WERI-Rb-1 (cell line): ENCODE data around the gene IRF2.

Source experiments
- DNase-seq: peaks from one replicate; pipeline ENCODE4 v3.0.0-alpha.2; 2020
- H3K27ac ChIP-seq: fragments of 250-450 bp; sonication (Bioruptor Pico); 2 replicates; pipeline ENCODE4 v1.5.1; 2020; ENCODE audit warnings: mild to moderate bottlenecking, moderate library complexity
- H3K27me3 ChIP-seq: fragments of 250-450 bp; sonication (Bioruptor Pico); 2 replicates; pipeline ENCODE4 v1.5.1; 2021; ENCODE audit warnings: mild to moderate bottlenecking, low read depth, moderate library complexity; ENCODE audit not compliant: insufficient read depth, severe bottlenecking
- H3K36me3 ChIP-seq: fragments of 250-450 bp; sonication (Bioruptor Pico); 2 replicates; pipeline ENCODE4 v1.5.1; 2020; ENCODE audit warnings: mild to moderate bottlenecking, moderate library complexity
- H3K4me3 ChIP-seq: 2 replicates; pipeline ENCODE4 v1.5.1; 2011; ENCODE audit warnings: low read depth, mild to moderate bottlenecking, control low read depth, low read length
- H3K9me3 ChIP-seq: fragments of 250-450 bp; sonication (Bioruptor Pico); 2 replicates; pipeline ENCODE4 v1.5.1; 2021; ENCODE audit warnings: mild to moderate bottlenecking, moderate library complexity; ENCODE audit not compliant: severe bottlenecking
- CTCF ChIP-seq: IDR thresholded peaks from 2 replicates; pipeline ENCODE4 v1.5.1; 2011; ENCODE audit warnings: low read depth, mild to moderate bottlenecking, control low read depth, inconsistent platforms, low read length

The IRF2 gene

GRCh38 chr4:184443318-184443717 lies 31.0 kb downstream of the IRF2 start:
- no peaks in the 10 kb centered on the region for H3K9me3 ChIP-seq
- H3K27ac ChIP-seq, result no peak overlapping the region
- no peak overlapping the region for H3K4me3 ChIP-seq
- DNase-seq, result no peak
- TF ChIP-seq CTCF, result no peak
- H3K27me3 ChIP-seq, result no peaks in the 10 kb centered on the region
- H3K36me3 ChIP-seq, result no peaks in the 10 kb centered on the region

- TF ChIP-seq CTCF, result no peak
- H3K27me3 ChIP-seq, result no peaks in the 10 kb centered on the region
- DNase-seq, result no peak
- no peaks in the 10 kb centered on the region for H3K9me3 ChIP-seq
- no peaks in the 10 kb centered on the region for H3K36me3 ChIP-seq
- H3K27ac ChIP-seq, result no peak overlapping the region
- H3K4me3 ChIP-seq, result no peak overlapping the region
These were observed 32.1 kb downstream of the IRF2 start for GRCh38 chr4:184442314-184442635.

- H3K27ac ChIP-seq, result no peak overlapping the region
- TF ChIP-seq CTCF, result peak; percentile 3; the same call in 1 of the 2 replicates
- H3K4me3 ChIP-seq, result no peak overlapping the region
These were observed 32.7 kb downstream of the IRF2 start for GRCh38 chr4:184441461-184442313.

GRCh38 chr4:184440595-184441358 lies 33.6 kb downstream of the IRF2 start:
- H3K27me3 ChIP-seq, result no peaks in the 10 kb centered on the region
- TF ChIP-seq CTCF, result no peak
- H3K27ac ChIP-seq, result no peak overlapping the region; the same call in 1 of the 2 replicates
- no peak for DNase-seq
- no peaks in the 10 kb centered on the region for H3K36me3 ChIP-seq
- no peaks in the 10 kb centered on the region for H3K9me3 ChIP-seq
- no peak overlapping the region for H3K4me3 ChIP-seq

More at GRCh38 chr4:184441461-184442313, 32.7 kb downstream of the IRF2 start:
- no peaks in the 10 kb centered on the region for H3K9me3 ChIP-seq
- no peaks in the 10 kb centered on the region for H3K36me3 ChIP-seq
- H3K27me3 ChIP-seq, result no peaks in the 10 kb centered on the region
- DNase-seq, result peak; percentile 82

- Histone ChIP-seq H3K36me3 (no peaks in the 10 kb centered on the region), H3K27ac (peak overlapping the region; percentile 16; the same call in 1 of the 2 replicates), H3K4me3 (no peak overlapping the region), H3K27me3 (no peaks in the 10 kb centered on the region), H3K9me3 (no peaks in the 10 kb centered on the region)
- DNase-seq, result peak; percentile 27
- TF ChIP-seq CTCF, result no peak
These were observed 34.3 kb downstream of the IRF2 start for GRCh38 chr4:184439856-184440594.
